Measurements from ENCODE around the gene MAP1LC3A.

DNA sequence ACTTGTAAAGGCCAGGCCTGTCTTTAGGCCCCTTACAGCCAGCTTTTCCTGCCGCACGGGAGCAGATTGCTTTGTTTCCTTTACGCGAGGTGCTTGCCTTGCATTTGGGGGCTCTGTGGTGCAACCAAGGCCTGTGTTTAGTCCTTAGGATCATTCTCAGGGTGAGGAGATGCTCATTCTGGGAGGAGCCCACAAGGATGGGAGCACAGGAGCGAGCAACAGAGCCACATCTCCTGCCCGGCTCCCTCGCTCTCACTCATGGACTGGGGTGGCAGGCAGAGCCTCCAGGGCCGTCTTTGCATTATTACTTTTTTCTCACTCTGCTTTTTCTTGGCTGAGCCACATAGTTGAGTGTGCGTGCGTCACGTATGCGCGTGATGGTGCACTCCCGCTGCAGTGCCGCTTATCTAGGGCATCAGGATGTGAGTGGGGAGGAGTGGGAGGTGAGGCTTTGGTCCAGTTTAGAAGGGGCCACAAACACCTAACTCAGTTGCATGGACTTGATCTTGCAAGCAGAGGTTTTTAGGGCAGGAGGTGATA, 23.1 kb upstream of the MAP1LC3A start:
- TF ChIP-seq, protein P1, sequence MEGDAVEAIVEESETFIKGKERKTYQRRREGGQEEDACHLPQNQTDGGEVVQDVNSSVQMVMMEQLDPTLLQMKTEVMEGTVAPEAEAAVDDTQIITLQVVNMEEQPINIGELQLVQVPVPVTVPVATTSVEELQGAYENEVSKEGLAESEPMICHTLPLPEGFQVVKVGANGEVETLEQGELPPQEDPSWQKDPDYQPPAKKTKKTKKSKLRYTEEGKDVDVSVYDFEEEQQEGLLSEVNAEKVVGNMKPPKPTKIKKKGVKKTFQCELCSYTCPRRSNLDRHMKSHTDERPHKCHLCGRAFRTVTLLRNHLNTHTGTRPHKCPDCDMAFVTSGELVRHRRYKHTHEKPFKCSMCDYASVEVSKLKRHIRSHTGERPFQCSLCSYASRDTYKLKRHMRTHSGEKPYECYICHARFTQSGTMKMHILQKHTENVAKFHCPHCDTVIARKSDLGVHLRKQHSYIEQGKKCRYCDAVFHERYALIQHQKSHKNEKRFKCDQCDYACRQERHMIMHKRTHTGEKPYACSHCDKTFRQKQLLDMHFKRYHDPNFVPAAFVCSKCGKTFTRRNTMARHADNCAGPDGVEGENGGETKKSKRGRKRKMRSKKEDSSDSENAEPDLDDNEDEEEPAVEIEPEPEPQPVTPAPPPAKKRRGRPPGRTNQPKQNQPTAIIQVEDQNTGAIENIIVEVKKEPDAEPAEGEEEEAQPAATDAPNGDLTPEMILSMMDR (IDR thresholded peaks at IDR 0.05; ENCODE audit: insufficient read depth, low read length, poor library complexity, severe bottlenecking), result no peak
- no peak for TF ChIP-seq EZH2phosphoT487 (conservative IDR thresholded peaks at IDR 0.05; ENCODE audit: low read length)

All from SU-DHL-6 (cell line).